GM12878 (cell line): ENCODE measurements around the gene TMEM171. TPM values are rescaled to one million over a fixed set of nuclear protein-coding genes. Genes with fewer than 3 reads are reported as not detected.

Source experiments
- ATAC-seq: fragments of 200-7000 bp; cut with Tn5 transposase; 3 replicates; pipeline ENCODE4 v1.9.1; 2020; ENCODE audit warnings: mild to moderate bottlenecking, moderate library complexity
- BruUV-seq: library from RNA; stranded (reverse); fragments of 400-500 nt; replicated peaks from 2 replicates; lab custom pipeline; 2021; lab: Mats Ljungman, UMichigan
- CTCF ChIA-PET: fragments of 300-600 bp; sonication (Branson Sonifier 250); formaldehyde crosslinking; extraction: SDS; loops from one replicate; lab custom pipeline; 2021; ENCODE audit warnings: inconsistent platforms; lab: Yijun Ruan, JAX
- POLR2A ChIA-PET: fragments of 350-600 bp; formaldehyde crosslinking; extraction: SDS; loops from one replicate; lab custom pipeline; 2021; ENCODE audit warnings: inconsistent platforms; lab: Charles Lee
- RAD21 ChIA-PET: fragments of 300-600 bp; sonication (Branson Sonifier 250); formaldehyde crosslinking; loops from one replicate; lab custom pipeline; 2023; ENCODE audit warnings: antibody characterized with exemption; ENCODE audit not compliant: unreplicated experiment; lab: Charles Lee
- SMC1A ChIA-PET: fragments of 300-600 bp; sonication (Branson Sonifier 250); formaldehyde crosslinking; loops from one replicate; lab custom pipeline; 2023; ENCODE audit not compliant: unreplicated experiment, uncharacterized antibody; lab: Charles Lee
- DNase-seq: peaks from one replicate; pipeline ENCODE4 v3.0.0-alpha.2; 2011; ENCODE audit warnings: low read depth, low spot score
- FAIRE-seq: peaks from 3 replicates; lab custom pipeline; 2011; peaks lifted over from hg19 to GRCh38; lab: Jason Lieb, UNC
- H2AFZ ChIP-seq: 2 replicates; pipeline ENCODE4 v1.6.0; 2011; ENCODE audit warnings: low read depth, low read length, control low read depth; ENCODE audit not compliant: control insufficient read depth
- H3K27ac ChIP-seq: 2 replicates; pipeline ENCODE4 v1.5.1; 2011; ENCODE audit warnings: control low read depth; ENCODE audit not compliant: control insufficient read depth, insufficient read depth
- H3K27me3 ChIP-seq, 2 experiments: replicated peaks in 1 of 2; 2 replicates each; pipeline versions ENCODE4 v1.6.0 to v1.6.1; 2011; ENCODE audit warnings: low read length in 1 of 2; ENCODE audit not compliant: control insufficient read depth in 2 of 2, insufficient read depth in 2 of 2
- H3K36me3 ChIP-seq, 2 experiments: 2 replicates each; pipeline ENCODE4 v1.5.1; 2011; ENCODE audit warnings: low read length in 1 of 2; ENCODE audit not compliant: control insufficient read depth in 2 of 2, insufficient read depth in 2 of 2
- H3K4me1 ChIP-seq: 2 replicates; pipeline ENCODE4 v1.6.1; 2011; ENCODE audit warnings: mild to moderate bottlenecking, low read length, moderate library complexity, mixed read lengths; ENCODE audit not compliant: control insufficient read depth, insufficient read depth
- H3K4me2 ChIP-seq: 2 replicates; pipeline ENCODE4 v1.6.0; 2011; ENCODE audit warnings: control low read depth; ENCODE audit not compliant: control insufficient read depth, insufficient read depth
- H3K4me3 ChIP-seq: fragments of 200-600 bp; sonication (generic); 2 replicates; pipeline ENCODE4 v1.5.1; 2016
- H3K79me2 ChIP-seq: 2 replicates; pipeline ENCODE4 v1.6.0; 2011; ENCODE audit warnings: low read length; ENCODE audit not compliant: control insufficient read depth, insufficient read depth
- H3K9ac ChIP-seq: 2 replicates; pipeline ENCODE4 v1.8.0; 2011; ENCODE audit warnings: low read length, control low read depth, mixed read lengths; ENCODE audit not compliant: control insufficient read depth, insufficient read depth
- H3K9me3 ChIP-seq: replicated peaks from 3 replicates; pipeline ENCODE4 v1.5.1; 2011; ENCODE audit warnings: mild to moderate bottlenecking, low read length; ENCODE audit not compliant: control insufficient read depth, insufficient read depth
- H4K20me1 ChIP-seq: 2 replicates; pipeline ENCODE4 v1.6.0; 2011; ENCODE audit not compliant: control insufficient read depth, insufficient read depth
- ASH2L ChIP-seq: fragments of 300-600, 200-600 bp; sonication (generic); IDR thresholded peaks from 2 replicates; pipeline ENCODE4 v1.6.1; 2017; ENCODE audit warnings: low read depth, mild to moderate bottlenecking, borderline replicate concordance
- CHD2 ChIP-seq: IDR thresholded peaks from 2 replicates; pipeline ENCODE4 v1.6.1; 2011; ENCODE audit warnings: low read depth, low read length, improper control_type of control experiment, borderline replicate concordance
- EP300 ChIP-seq, 2 experiments: fragments of 150-350 bp in 1 of 2; IDR thresholded peaks; 2 replicates each; pipeline ENCODE4 v1.6.1; 2011 to 2012; ENCODE audit warnings: low read depth in 2 of 2, low read length in 2 of 2, borderline replicate concordance in 1 of 2, improper control_type of control experiment in 1 of 2, inconsistent platforms in 1 of 2; ENCODE audit not compliant: control insufficient read depth in 1 of 2
- MEF2B ChIP-seq: fragments of 450-650 bp; IDR thresholded peaks from 2 replicates; pipeline ENCODE4 v1.6.1; 2018; ENCODE audit warnings: mild to moderate bottlenecking, moderate library complexity; ENCODE audit not compliant: partially characterized antibody, poor library complexity, severe bottlenecking
- NBN ChIP-seq: fragments of 450-650 bp; IDR thresholded peaks from 2 replicates; pipeline ENCODE4 v1.6.1; 2016
- NFIC ChIP-seq: IDR thresholded peaks from 2 replicates; pipeline ENCODE4 v1.6.1; 2012; ENCODE audit warnings: low read depth, mild to moderate bottlenecking, inconsistent platforms, low read length, moderate library complexity
- RAD51 ChIP-seq: fragments of 450-650 bp; IDR thresholded peaks from 2 replicates; pipeline ENCODE4 v1.6.1; 2016; ENCODE audit warnings: moderate library complexity, mild to moderate bottlenecking, inconsistent platforms
- RFX5 ChIP-seq: IDR thresholded peaks from 2 replicates; pipeline ENCODE4 v1.6.1; 2011; ENCODE audit warnings: low read depth, low read length, improper control_type of control experiment
- SMARCA5 ChIP-seq: fragments of 450-650 bp; IDR thresholded peaks from 2 replicates; pipeline ENCODE4 v1.6.1; 2017; ENCODE audit warnings: mild to moderate bottlenecking
- TCF3 ChIP-seq: IDR thresholded peaks from 2 replicates; pipeline ENCODE4 v1.6.1; 2012; ENCODE audit warnings: low read depth, mild to moderate bottlenecking, low read length, borderline replicate concordance; ENCODE audit not compliant: insufficient read depth
- TCF7 ChIP-seq: IDR thresholded peaks from 2 replicates; pipeline ENCODE4 v1.6.1; 2014; ENCODE audit warnings: antibody characterized with exemption, borderline replicate concordance
- WGBS: methylation state at CpG from one replicate; pipeline ENCODE4 v1.1.6; 2016; ENCODE audit warnings: low lambda C conversion rate; ENCODE audit not compliant: insufficient replicate concordance, insufficient coverage; ENCODE audit errors: missing lambda C conversion rate; 5-methylcytosine and 5-hydroxymethylcytosine counted together
- in situ Hi-C: fragments of 300-500 bp; cut with MboI; formaldehyde crosslinking; loops from 9 replicates; pipeline ENCODE4 v1.14.3; 2018; ENCODE audit warnings: mixed read lengths
- intact Hi-C: fragments of 100-400 bp; cut with micrococcal nuclease; formaldehyde crosslinking; loops from one replicate; pipeline ENCODE4 v1.14.2; 2022; ENCODE audit not compliant: unreplicated experiment
- polyA plus RNA-seq, 11 experiments: library from polyadenylated mRNA; depleted of rRNA in 4 of 11; unstranded in 6 of 11; stranded (reverse) in 5 of 11; fragments of >200 nt; fragmentation: Nextera tagmentation in 4 of 11; fragmentation: Illumina TruSeq in 1 of 11; extraction: Ambion mirVana in 4 of 11; extraction: Trizol in 1 of 11; gene quantifications; 1 replicate in 1 of 11; 2 replicates in 10 of 11; pipeline versions ENCODE4 v1.2.1 to v1.2.3, GENCODE V29; 2011 to 2016; ENCODE audit warnings: inconsistent platforms in 2 of 11, missing spikeins in 2 of 11, low read depth in 1 of 11
- total RNA-seq, 4 experiments: library from RNA; depleted of rRNA in 3 of 4; stranded (reverse); fragments of >200 nt in 3 of 4; fragmentation: Illumina TruSeq in 1 of 4; extraction: Trizol in 1 of 4; gene quantifications; 2 replicates each; pipeline versions ENCODE4 v1.2.1 to v1.2.3, GENCODE V29; 2013 to 2021

The TMEM171 gene
- total and polyA plus RNA-seq, 10 of the 15 experiments (the other 5 are each of a cell fraction or from before 2014, with no cell fraction given): not detected

GRCh38 chr5:73152411-73153388 lies 32.3 kb downstream of the TMEM171 start:
- BruUV-seq: no TSS peak
- CTCF ChIA-PET: interaction anchor here (1.5 kb wide), 1 partner anchor 196 kb away, joined by 3 read pairs; no protein-coding TSS in a partner anchor
- POLR2A ChIA-PET: no interaction called here
- DNase-seq (no peak), ATAC-seq (no peak), FAIRE-seq (no peak)
- Histone ChIP-seq H3K4me1 (no peaks in the 10 kb centered on the region), H3K9ac (no peak overlapping the region), H3K4me2 (no peak overlapping the region), H4K20me1 (no peaks in the 10 kb centered on the region), H2AFZ (no peak overlapping the region), H3K9me3 (no peaks in the 10 kb centered on the region)
- in situ Hi-C loops: no loop called here
- RAD21 ChIA-PET: no interaction called here
- SMC1A ChIA-PET: interaction anchor here (0.6 to 1.4 kb wide), 4 partner anchors 18 to 70 kb away, joined by 3 to 5 read pairs (median 4); no protein-coding TSS in a partner anchor
- 30% methylated on average over 14 of the region's 14 CpGs for WGBS
- TF ChIP-seq TCF3 (no peak), RAD51 (no peak), MEF2B (no peak), EP300 (IDR thresholded peaks at IDR 0.05; ENCODE audit: borderline replicate concordance in 1 of 2, control insufficient read depth in 1 of 2, low read depth in 2 of 2, low read length in 2 of 2) (no peak), NFIC (no peak), SMARCA5 (no peak), NBN (no peak), TCF7 (no peak), CHD2 (no peak), ASH2L (no peak), RFX5 (no peak)
- TF ChIP-seq, all 136 proteins: peak for 0
- Histone ChIP-seq H3K36me3 (no peaks in the 10 kb centered on the region), H3K27me3 (peaks cover 2 to 3% of the 10 kb centered on the region in 2 experiments; a peak in 2 of 4 replicates), H3K4me3 (no peak overlapping the region), H3K79me2 (no peaks in the 10 kb centered on the region), H3K27ac (no peak overlapping the region)
- intact Hi-C loops: no loop called here
